Astrocyte of the cerebellum (primary cell): ENCODE results near the gene C6.
"Not testable (repeated sequence)": the region's sequence is repeated elsewhere in the genome, so short reads cannot be mapped to it uniquely, and the experiment has no call there.

Experiments used
- DNase-seq: peaks from one replicate; pipeline ENCODE4 v3.0.0-alpha.2; 2011; ENCODE audit warnings: low read depth
- H3K4me3 ChIP-seq: 2 replicates; pipeline ENCODE4 v1.5.1; 2011; ENCODE audit warnings: mild to moderate bottlenecking, low read depth, low read length, moderate library complexity
- in situ Hi-C: cut with HindIII; loops from 2 replicates; pipeline ENCODE4 v1.10.0; 2017; ENCODE audit warnings: low sequenced_read_pairs
- TF ChIP-seq, protein P1 (sequence below): IDR thresholded peaks from 2 replicates; pipeline ENCODE4 v1.5.1; 2012; ENCODE audit warnings: low read length, low read depth, moderate library complexity, mild to moderate bottlenecking; ENCODE audit errors: missing control alignments

C6 gene

DNA sequence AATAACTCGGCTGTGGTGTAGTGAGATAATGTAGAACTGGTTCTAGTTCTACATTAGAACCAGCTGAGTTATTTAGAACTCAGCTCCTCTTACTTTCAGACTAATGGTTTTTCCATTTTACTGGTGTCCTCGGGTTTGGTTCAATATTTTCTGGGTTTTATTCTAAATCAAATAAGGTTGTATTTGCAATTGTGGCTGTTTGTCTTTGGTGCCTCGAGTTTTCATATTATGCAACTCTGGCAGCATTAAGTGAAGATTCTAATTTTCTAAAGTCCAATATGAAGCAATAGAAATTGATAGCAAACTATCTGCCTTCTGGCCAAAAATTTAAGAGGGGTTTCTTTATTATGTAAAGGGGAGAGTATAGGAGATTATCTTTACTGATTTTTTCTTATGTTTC is 19.0 kb downstream of the C6 start:
- DNase-seq, result no peak
- no peak overlapping the region for H3K4me3 ChIP-seq
- TF ChIP-seq, protein P1, sequence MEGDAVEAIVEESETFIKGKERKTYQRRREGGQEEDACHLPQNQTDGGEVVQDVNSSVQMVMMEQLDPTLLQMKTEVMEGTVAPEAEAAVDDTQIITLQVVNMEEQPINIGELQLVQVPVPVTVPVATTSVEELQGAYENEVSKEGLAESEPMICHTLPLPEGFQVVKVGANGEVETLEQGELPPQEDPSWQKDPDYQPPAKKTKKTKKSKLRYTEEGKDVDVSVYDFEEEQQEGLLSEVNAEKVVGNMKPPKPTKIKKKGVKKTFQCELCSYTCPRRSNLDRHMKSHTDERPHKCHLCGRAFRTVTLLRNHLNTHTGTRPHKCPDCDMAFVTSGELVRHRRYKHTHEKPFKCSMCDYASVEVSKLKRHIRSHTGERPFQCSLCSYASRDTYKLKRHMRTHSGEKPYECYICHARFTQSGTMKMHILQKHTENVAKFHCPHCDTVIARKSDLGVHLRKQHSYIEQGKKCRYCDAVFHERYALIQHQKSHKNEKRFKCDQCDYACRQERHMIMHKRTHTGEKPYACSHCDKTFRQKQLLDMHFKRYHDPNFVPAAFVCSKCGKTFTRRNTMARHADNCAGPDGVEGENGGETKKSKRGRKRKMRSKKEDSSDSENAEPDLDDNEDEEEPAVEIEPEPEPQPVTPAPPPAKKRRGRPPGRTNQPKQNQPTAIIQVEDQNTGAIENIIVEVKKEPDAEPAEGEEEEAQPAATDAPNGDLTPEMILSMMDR, result no peak
- in situ Hi-C loops, result no loop called here

DNA sequence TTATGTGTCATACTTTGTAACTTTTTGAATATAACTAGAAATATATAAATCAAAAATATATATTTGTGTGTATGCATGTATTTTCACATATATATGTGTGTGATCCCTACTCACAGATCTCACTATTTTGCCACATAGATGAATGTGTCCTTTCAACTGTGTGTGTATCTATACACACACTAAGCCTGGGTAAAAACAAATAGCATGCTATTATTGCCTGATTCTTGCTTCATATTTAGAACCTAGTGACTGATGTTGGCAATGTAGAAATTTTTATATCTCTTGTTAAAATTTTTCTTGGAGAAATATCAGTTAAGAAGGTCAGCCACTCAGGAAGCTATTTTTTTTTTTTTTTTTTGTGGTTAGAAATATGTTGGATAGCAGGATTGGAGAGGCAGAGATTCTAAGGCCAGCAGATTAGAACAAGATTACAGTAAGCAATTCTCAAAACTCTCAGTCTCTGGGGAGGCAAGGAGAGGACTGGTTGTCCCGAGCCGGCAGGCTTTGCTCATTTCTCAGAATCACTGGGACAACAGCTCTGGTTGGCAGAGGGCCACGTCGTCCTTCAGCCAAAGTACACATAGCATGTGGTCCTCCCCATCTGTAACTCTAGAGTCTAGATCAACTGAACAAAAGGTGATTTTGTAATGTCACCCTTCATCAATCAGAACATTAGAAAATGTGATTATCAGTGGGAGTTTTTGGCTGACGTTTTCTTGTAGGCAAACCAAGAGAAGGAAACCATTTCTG is 19.7 kb downstream of the C6 start:
- TF ChIP-seq, protein P1, result no peak
- no peak overlapping the region for H3K4me3 ChIP-seq
- DNase-seq, result peak; percentile 96
- in situ Hi-C loops, result no loop called here

DNA sequence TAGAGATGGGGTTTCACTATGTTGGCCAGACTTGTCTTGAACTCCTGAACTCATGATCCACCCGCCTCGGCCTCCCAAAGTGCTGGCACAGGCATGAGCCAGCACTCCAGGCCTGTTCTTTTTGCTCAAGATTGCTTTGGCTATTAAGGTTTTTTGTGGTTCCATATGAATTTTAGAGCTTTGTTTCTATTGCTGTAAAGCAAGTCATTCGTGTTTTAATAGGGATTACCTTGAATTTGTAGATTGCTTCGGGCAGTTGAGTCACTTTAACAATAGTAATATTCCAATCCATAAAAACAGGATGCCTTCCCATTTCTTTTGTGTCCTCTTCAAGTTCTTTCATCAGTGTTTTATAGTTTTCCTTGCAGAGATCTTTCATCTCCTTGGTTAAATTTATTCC is 22.1 kb downstream of the C6 start:
- H3K4me3 ChIP-seq, result no peak overlapping the region
- TF ChIP-seq, protein P1, result no peak
- DNase-seq, result no peak
- in situ Hi-C loops, result no loop called here

DNA sequence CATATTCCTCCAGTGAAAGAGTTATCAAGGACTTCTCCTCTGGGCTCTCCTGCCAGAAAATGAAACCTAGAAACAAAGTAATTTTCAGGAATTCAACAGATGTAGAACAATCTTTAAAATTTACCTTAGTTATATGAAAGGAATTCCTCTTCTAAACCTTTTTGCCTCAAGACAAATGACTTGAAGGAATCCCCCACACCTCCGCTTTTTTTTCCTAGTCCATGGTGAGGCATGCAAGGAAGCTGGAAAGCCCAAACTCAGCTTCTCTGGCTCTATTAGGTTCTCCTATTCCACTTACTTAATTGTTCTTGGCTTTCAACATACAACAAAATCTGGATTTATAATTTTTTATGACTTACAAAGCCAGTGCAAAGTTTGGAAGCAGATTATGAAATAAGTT is 27.2 kb downstream of the C6 start:
- in situ Hi-C loops, result no loop called here
- no peak for DNase-seq
- no peak overlapping the region for H3K4me3 ChIP-seq
- TF ChIP-seq, protein P1, result no peak

DNA sequence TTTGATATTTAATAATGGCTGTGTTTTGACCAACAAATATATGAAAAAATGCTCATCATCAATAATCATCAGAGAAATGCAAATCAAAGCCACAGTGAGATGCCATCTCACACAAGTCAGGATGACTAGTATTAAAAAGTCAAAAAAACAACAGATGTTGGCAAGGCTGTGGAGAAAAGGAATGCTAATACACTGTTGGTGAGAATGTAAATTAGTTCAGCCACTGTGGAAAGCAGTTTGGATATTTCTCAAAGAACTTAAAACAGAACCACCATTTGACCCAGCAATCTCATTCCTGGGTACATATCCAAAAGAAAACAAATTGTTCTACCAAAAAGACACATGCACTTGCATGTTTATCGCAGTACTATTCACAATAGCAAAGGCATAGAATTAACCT is 30.0 kb downstream of the C6 start:
- DNase-seq, result peak; percentile 51
- in situ Hi-C loops, H3K4me3 ChIP-seq: not testable (repeated sequence)

DNA sequence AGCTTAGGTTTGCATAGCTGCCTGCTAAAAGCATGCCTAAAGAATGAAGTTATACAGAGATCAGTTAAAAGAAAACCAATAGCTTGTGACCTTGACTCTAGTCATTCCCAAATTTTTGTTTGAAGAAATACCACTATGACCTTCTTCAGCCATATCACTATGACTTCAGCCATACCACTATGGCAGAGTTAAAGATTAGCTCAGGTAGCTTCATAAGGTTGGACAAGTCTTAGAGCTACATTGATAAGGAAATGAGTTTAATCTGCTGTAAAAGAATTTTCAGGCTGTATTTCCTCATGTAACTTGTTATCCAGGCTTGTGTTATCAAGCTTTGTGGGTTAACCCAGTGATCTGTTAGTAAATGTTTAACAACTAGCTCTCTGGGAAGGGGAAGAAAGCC is 30.7 kb downstream of the C6 start:
- TF ChIP-seq, protein P1, result no peak
- in situ Hi-C loops, result no loop called here
- H3K4me3 ChIP-seq, result no peak overlapping the region
- DNase-seq, result no peak

DNA sequence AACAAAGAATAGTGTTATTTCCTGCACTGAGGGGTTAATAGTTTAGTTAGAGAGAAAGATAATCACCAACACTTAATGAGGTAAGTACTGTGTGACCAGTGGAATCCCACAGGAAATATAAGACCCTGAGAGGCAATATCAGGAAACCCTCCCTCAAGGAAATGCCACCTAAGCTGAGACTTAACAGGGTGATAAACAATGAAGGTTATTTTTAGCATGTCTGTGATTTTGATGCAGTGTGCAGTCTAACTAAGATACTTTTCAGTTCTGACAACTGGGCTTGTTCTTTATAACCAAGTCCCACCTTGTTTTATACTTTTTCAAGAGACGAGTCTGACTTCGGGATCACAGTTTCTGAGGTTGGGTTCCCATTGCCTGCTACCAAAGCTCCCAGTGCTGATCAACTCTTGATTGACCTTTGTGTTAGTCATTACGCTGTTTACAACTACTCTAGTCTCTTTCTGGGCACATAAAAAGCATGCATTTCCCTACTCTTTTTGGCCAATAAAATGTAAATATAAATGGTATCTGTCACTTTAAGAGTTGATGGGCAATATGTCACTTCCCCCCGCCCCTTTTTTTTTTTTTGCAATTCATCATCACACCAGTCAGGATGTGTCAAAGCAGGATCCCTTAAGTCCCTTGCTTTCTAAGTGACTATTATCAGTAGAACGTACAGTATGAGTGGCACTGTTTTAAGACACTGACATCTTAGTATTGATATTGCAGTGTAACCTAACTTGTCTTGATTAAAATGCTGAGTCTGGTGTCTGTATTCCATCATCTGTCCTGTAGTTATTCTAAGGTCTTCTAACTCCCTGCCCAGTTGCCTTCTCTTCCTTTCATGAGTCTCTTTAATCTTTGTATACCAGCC is 31.4 kb downstream of the C6 start:
- TF ChIP-seq, protein P1, result no peak
- no peak overlapping the region for H3K4me3 ChIP-seq
- in situ Hi-C loops, result no loop called here
- no peak for DNase-seq
